NCI-H1048 (cell line): ENCODE data around the gene HMGCS2.
A peak's percentile ranks its signal among the peaks of the same experiment; 100 is the strongest.
"Not testable (repeated sequence)": the region's sequence is repeated elsewhere in the genome, so short reads cannot be mapped to it uniquely, and the experiment has no call there.

Source experiments
- DNase-seq: peaks from one replicate; lab custom pipeline; 2025; lab: John Stamatoyannopoulos, UW

The HMGCS2 gene

GRCh38 chr1:119731741-119732430 lies 36.8 kb downstream of the HMGCS2 start:
- no peak for DNase-seq

- no peak for DNase-seq
These were observed 37.6 kb downstream of the HMGCS2 start for GRCh38 chr1:119731060-119731459.

GRCh38 chr1:119729044-119729443 lies 39.7 kb downstream of the HMGCS2 start:
- DNase-seq: no peak

GRCh38 chr1:119727991-119728390 lies 40.7 kb downstream of the HMGCS2 start:
- no peak for DNase-seq

GRCh38 chr1:119725626-119726025 lies 43.1 kb downstream of the HMGCS2 start:
- DNase-seq: no peak

GRCh38 chr1:119724611-119725218 lies 44.0 kb downstream of the HMGCS2 start:
- no peak for DNase-seq

GRCh38 chr1:119721896-119722295 lies 46.8 kb downstream of the HMGCS2 start:
- DNase-seq: no peak

- DNase-seq: no peak
These were observed 47.8 kb downstream of the HMGCS2 start for GRCh38 chr1:119720866-119721440.

- DNase-seq: no peak
These were observed 49.7 kb downstream of the HMGCS2 start for GRCh38 chr1:119718972-119719371.

- DNase-seq: no peak
These were observed 50.3 kb downstream of the HMGCS2 start for GRCh38 chr1:119718409-119718808.

GRCh38 chr1:119715542-119715941 lies 53.2 kb downstream of the HMGCS2 start:
- DNase-seq: no peak

GRCh38 chr1:119714583-119714982 lies 54.1 kb downstream of the HMGCS2 start:
- no peak for DNase-seq

GRCh38 chr1:119713749-119714456 lies 54.8 kb downstream of the HMGCS2 start:
- DNase-seq: no peak

GRCh38 chr1:119713039-119713748 lies 55.5 kb downstream of the HMGCS2 start:
- DNase-seq: no peak

GRCh38 chr1:119712342-119713038 lies 56.2 kb downstream of the HMGCS2 start:
- DNase-seq: peak; percentile 79

GRCh38 chr1:119711804-119712341 lies 56.8 kb downstream of the HMGCS2 start, which contains the start of gene PHGDH:
TSS of gene PHGDH (plus strand) at chr1:119711934. CDS start at chr1:119712023, 89 bp downstream.
- peak; percentile 76 for DNase-seq

- not testable (repeated sequence) for DNase-seq
These were observed 57.3 kb downstream of the HMGCS2 start for GRCh38 chr1:119711356-119711803.

- DNase-seq: not testable (repeated sequence)
These were observed 62.1 kb downstream of the HMGCS2 start for GRCh38 chr1:119706599-119706998.

- no peak for DNase-seq
These were observed 64.8 kb downstream of the HMGCS2 start for GRCh38 chr1:119703666-119704450.

- no peak for DNase-seq
These were observed 66.3 kb downstream of the HMGCS2 start for GRCh38 chr1:119702384-119702783.
